Measurements from ENCODE around the gene SHISA7.

The SHISA7 gene

DNA sequence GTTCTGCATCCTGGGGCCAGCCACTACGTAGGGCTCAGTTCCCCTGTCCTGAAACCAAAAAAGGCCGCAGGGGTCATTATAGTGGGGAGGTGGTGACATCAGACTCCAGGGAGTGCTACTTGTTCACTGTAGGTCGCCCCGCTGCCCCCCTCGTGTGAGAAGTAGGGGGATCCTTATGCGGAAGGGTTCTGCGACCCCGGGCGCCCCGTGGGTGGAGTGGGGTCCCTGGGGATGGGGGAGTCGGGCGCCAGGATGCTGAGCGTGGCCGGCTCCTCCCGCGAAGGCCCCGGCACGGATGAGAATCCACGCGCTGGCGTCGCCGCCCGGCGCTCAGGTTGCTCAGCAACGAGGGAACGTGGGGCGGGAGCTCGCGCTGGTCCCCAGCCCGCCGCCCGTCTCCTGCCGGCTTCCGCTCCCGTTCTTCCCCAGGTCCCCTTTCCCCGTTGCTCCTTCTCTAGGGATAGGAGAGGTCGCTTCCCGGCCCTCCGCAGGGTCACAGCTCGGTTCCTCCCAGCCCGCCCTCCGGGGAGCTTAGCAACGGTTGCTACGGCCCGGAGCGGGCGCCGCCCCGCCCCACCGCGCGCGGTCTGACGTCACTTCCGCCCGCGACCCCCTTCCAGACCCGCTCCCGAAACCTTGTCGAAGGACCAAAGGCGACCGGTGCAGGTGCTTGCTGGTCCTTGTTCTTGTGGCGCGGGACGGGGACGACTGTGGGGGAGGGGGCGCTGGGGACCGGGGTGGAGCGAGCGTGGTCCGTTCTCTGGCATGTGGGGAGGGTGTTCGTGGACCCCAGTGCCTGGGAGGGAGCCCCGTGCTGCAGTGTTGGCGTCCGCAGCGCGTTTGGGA, 41.7 kb upstream of the SHISA7 start, which contains the start of gene NAT14:
Gene NAT14 (plus strand): TSS at position 596 of the 846 bp plus-strand sequence. CDS start 521 bp downstream, outside the sequence.
- TF ChIP-seq, protein P1, sequence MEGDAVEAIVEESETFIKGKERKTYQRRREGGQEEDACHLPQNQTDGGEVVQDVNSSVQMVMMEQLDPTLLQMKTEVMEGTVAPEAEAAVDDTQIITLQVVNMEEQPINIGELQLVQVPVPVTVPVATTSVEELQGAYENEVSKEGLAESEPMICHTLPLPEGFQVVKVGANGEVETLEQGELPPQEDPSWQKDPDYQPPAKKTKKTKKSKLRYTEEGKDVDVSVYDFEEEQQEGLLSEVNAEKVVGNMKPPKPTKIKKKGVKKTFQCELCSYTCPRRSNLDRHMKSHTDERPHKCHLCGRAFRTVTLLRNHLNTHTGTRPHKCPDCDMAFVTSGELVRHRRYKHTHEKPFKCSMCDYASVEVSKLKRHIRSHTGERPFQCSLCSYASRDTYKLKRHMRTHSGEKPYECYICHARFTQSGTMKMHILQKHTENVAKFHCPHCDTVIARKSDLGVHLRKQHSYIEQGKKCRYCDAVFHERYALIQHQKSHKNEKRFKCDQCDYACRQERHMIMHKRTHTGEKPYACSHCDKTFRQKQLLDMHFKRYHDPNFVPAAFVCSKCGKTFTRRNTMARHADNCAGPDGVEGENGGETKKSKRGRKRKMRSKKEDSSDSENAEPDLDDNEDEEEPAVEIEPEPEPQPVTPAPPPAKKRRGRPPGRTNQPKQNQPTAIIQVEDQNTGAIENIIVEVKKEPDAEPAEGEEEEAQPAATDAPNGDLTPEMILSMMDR (IDR thresholded peaks at IDR 0.05; ENCODE audit: borderline replicate concordance, insufficient read depth, low read depth, low read length): no peak
- H3K4me3 ChIP-seq (ENCODE audit: low read depth, low read length): peak within 1 kb of the TSS; percentile 85

DNA sequence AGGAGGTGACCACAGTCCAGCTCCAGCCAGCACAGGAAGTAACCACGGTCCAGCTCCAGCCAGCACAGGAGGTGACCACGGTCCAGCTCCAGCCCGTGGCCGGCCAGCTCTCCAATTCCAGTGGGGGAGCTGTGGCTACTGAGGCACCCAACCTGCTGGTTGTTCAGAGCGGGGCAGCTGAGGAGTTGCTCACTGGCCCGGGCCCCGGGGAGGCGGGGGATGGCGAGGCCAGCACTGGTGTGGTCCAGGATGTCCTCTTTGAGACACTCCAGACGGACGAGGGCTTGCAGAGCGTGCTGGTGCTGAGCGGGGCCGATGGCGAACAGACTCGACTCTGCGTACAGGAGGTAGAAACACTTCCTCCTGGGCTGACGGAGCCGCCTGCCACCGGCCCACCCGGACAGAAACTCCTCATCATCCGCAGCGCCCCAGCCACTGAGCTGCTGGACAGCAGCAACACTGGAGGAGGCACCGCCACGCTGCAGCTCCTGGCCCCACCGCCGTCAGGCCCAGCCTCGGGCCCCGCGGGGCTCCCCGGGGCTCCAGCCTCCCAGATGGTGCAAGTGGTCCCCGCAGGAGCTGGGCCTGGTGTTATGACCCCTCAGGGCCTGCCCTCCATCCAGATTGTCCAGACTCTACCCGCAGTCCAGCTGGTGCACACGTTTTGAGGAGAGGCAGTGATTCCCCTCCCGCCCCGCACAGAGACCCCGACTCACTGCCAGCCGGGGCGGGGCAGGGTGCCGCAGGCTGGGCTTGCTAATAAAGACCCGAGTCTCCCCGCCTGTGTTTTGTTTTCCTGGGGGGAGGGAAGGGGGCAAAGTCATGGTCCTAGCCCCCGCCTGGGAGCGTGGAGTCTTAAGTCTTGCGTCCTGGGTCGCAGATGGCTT, 40.8 kb upstream of the SHISA7 start:
- TF ChIP-seq, protein P1 (IDR thresholded peaks at IDR 0.05; ENCODE audit: borderline replicate concordance, insufficient read depth, low read depth, low read length): no peak
- H3K4me3 ChIP-seq (ENCODE audit: low read depth, low read length): peak overlapping the region; percentile 85

- TF ChIP-seq, protein P1 (IDR thresholded peaks at IDR 0.05; ENCODE audit: borderline replicate concordance, insufficient read depth, low read depth, low read length): no peak
- no peak overlapping the region for H3K4me3 ChIP-seq (ENCODE audit: low read depth, low read length)
Measured at GRCh38 chr19:55482967-55483705, 40.0 kb upstream of the SHISA7 start.

DNA sequence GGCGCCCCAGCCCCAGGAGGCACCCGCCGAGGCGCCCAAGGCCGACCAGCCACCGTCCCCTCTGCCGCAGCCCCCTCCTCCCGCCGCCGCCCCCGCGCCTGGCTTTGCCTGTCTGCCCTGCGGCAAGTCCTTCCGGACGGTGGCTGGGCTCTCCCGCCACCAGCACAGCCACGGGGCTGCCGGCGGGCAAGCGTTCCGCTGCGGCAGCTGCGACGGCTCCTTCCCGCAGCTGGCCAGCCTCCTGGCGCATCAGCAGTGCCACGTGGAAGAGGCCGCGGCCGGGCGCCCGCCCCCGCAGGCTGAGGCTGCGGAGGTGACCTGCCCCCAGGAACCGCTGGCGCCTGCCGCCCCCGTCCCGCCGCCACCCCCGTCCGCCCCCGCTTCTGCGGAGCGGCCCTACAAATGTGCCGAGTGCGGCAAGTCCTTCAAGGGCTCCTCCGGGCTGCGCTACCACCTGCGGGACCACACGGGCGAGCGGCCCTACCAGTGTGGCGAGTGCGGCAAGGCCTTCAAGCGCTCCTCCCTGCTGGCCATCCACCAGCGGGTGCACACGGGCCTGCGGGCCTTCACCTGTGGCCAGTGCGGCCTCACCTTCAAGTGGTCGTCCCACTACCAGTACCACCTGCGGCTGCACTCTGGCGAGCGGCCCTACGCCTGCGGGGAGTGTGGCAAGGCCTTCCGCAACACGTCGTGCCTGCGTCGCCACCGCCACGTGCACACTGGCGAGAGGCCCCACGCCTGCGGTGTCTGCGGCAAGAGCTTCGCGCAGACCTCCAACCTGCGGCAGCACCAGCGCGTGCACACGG, 39.3 kb upstream of the SHISA7 start:
- H3K4me3 ChIP-seq (ENCODE audit: low read depth, low read length): no peak overlapping the region
- TF ChIP-seq, protein P1 (IDR thresholded peaks at IDR 0.05; ENCODE audit: borderline replicate concordance, insufficient read depth, low read depth, low read length): no peak

- TF ChIP-seq, protein P1 (IDR thresholded peaks at IDR 0.05; ENCODE audit: borderline replicate concordance, insufficient read depth, low read depth, low read length): no peak
- H3K4me3 ChIP-seq (ENCODE audit: low read depth, low read length): no peak overlapping the region
Measured at GRCh38 chr19:55481794-55482155, 38.7 kb upstream of the SHISA7 start.

DNA sequence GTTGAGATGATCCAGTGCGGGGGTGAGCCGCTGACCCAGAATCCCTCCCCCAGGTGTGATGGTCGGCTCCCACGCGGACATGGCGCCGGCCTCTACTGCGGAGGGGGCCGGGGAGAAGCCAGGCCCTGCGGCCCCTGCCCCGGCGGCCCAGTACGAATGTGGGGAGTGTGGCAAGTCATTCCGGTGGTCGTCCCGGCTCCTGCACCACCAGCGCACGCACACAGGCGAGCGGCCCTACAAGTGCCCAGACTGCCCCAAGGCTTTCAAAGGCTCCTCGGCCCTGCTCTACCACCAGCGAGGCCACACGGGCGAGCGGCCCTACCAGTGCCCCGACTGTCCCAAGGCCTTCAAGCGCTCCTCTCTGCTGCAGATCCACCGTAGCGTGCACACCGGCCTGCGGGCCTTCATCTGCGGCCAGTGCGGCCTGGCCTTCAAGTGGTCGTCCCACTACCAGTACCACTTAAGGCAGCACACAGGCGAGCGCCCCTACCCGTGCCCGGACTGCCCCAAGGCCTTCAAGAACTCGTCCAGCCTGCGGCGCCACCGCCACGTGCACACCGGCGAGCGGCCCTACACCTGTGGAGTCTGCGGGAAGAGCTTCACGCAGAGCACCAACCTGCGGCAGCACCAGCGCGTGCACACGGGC, 38.2 kb upstream of the SHISA7 start:
- TF ChIP-seq, protein P1 (IDR thresholded peaks at IDR 0.05; ENCODE audit: borderline replicate concordance, insufficient read depth, low read depth, low read length): no peak
- no peak overlapping the region for H3K4me3 ChIP-seq (ENCODE audit: low read depth, low read length)

Measured in GM12875 (cell line).